ENCODE results near the gene BRD7.

- TF ChIP-seq, protein P1, sequence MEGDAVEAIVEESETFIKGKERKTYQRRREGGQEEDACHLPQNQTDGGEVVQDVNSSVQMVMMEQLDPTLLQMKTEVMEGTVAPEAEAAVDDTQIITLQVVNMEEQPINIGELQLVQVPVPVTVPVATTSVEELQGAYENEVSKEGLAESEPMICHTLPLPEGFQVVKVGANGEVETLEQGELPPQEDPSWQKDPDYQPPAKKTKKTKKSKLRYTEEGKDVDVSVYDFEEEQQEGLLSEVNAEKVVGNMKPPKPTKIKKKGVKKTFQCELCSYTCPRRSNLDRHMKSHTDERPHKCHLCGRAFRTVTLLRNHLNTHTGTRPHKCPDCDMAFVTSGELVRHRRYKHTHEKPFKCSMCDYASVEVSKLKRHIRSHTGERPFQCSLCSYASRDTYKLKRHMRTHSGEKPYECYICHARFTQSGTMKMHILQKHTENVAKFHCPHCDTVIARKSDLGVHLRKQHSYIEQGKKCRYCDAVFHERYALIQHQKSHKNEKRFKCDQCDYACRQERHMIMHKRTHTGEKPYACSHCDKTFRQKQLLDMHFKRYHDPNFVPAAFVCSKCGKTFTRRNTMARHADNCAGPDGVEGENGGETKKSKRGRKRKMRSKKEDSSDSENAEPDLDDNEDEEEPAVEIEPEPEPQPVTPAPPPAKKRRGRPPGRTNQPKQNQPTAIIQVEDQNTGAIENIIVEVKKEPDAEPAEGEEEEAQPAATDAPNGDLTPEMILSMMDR (IDR thresholded peaks at IDR 0.05), result no peak
- TF ChIP-seq POLR2A (IDR thresholded peaks at IDR 0.05) (no peak), POLR2AphosphoS5 (IDR thresholded peaks at IDR 0.05) (no peak)
These were observed 96.6 kb downstream of the BRD7 start for GRCh38 chr16:50272111-50272571.

Measured in transverse colon (tissue), 4 donors.